LoVo (cell line): ENCODE measurements around the gene HYAL3.

Experiments used
- DNase-seq: peaks from one replicate; pipeline ENCODE4 v3.0.0-alpha.2; 2016; ENCODE audit warnings: low spot score

The HYAL3 gene

DNA sequence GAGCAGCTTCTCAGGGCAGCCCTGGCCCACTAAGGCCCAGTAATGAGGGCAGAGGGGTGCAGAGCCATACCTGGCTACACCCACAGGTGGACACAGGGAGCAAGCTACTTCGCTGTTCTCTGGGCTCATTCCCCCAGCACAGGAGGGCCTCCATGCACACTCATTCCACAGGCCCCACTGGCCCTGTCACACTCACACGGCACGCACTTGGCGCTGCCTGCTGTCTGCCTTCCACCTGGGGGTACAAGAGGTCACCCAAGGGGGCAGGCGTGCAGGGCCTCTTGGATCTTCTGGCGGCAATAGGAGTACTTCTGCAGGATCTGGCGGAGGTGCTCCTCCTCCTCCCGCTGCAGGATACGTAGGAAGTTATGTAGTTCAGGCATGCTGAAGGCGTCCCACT, 31.1 kb upstream of the HYAL3 start:
- DNase-seq: no peak

DNA sequence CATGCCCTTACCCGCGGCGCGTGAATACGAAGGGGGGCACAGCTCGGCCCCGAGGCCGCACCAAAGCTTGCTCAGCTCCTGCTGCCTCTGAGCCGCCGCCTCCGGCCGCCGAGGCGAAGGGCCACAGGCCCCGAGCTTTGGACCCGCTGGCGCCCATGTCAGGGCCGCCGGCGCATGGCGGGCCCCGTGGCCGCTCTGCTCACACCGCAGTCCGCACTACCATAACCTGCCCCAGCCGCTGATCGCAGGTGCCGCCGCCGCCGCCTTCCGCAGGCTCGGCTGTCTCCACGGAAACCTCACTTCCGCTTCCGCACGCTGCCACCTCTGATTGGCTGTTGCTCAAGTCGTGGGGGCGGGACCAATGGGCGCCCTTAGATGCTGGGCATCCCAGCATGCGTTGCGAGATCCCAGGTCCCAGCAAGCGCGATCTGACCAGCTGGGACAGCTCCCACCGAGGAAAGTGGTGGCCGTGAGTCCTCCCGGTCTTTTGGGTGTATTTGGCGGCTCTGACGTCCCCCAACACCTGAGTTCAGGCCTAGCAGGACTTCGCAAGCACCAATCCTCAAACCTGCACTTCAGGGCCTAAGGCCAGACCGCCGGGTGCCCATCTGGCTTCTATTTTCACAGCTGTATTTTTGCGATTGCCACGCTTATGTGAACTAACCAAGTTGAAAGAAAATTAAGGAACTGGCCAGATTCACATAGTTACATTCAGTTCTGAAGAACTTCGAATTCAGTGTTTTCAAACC, 28.9 kb upstream of the HYAL3 start, which contains the start of gene TUSC2:
TUSC2 (minus strand) TSS at position 281 of the 749 bp plus-strand sequence; CDS start at position 157, 124 bp downstream.
- peak; percentile 97 for DNase-seq

DNA sequence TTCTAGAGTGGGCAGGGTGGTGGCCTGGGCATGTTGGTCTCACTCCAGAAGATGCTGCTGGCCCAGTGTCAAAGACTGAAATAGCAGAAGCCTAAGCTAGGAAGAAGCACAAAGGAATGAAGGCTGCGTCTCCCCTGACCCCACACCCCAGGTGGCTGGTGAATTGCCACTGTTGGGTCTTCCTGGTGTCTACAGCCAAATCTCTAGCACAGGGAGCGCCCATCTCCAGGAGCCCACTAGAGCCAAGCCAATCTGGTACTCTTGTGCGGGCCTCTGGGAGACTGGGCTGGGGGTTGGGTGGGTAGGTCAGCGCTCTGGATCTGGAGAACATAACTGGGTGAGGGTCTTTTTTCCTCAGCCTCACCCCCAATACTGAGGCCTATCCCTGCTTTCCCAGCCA, 27.9 kb upstream of the HYAL3 start:
- DNase-seq: no peak

DNA sequence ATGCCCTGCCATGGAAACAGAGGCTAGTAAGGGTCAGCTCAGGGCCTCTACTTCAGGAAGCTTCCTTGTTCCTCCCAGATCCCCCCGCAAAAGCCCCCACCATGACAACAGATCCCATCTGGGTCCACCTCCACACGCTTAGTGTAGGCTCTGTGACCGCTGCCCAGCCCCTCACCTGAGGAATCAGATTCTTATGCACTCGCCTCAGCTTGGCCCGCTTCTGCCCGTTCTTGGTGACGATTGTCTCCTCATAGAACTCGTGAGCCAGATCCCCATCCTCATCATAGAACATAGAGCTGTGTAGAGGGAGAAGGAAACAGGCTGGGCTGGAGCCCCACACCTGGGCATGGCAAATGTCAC, 27.0 kb upstream of the HYAL3 start:
- no peak for DNase-seq

DNA sequence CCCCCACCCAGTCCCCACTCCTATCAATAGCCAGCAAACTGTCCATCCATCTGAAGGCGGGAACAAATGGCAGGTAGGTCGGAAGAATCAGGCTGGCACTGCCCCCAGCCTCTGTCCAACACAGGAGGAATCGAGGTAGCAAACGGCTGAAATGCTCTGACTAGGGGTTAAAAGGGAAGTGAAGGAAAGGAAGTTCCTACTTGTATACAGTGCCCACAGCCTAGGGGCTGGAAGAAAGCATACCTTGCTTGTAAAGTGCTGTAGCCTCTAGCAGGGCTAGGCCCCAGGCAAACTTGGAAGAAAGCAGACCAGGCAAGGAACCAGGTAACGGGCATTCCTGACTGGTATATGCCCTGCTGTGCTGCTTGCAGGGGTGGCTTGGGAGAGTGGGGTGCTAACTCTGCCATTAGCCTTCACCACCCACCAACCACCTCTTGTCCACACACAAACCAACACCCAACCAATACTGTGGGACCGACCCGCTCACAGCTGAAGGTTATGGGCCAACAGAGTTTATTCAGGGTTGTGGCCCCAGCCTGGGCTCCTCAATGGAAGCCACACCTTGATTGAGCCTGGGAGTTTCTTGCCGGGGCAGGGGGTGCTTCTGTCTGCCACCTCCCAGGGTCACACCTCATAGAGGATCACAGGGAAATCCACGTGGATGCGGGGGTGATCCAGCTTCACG, 26.4 kb upstream of the HYAL3 start:
- DNase-seq: no peak

GRCh38 chr3:50325113-50325480, 25.9 kb upstream of the HYAL3 start:
- DNase-seq: no peak

DNA sequence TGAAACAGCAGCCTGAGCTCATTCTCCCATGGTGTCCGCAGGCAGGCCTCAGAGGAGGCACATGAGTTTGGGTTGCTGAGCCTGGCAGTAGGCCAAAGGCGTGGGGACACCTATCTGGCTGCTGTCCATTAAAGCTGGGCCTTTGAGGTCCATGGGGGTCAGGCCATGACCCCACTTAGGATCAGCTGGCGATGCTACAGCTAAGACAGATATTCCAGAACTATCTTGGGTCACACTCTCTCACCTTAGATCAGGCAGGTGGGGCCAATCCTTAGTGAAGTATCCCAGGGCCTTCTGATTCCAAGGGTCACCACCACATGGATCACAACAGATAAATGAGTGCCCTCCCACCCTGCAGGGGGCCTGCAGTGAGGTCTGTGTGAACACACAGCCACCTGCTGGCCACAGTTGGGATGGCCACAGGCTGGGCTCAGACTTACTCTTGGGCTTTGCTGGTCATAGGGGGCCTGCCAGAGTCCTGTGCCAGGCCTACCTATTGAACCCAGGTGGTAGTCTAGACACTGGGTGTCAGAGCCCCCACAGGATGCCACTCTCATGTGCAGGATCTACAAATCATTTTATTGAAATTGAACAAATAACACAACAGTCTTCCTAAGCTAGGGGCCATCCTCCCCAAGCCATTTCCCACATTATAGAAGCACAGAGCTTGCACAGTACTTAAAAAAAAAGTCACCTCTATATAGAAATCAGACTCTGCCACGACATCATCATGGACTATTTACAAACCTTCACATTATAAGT, 25.3 kb upstream of the HYAL3 start:
- DNase-seq: peak; percentile 67

DNA sequence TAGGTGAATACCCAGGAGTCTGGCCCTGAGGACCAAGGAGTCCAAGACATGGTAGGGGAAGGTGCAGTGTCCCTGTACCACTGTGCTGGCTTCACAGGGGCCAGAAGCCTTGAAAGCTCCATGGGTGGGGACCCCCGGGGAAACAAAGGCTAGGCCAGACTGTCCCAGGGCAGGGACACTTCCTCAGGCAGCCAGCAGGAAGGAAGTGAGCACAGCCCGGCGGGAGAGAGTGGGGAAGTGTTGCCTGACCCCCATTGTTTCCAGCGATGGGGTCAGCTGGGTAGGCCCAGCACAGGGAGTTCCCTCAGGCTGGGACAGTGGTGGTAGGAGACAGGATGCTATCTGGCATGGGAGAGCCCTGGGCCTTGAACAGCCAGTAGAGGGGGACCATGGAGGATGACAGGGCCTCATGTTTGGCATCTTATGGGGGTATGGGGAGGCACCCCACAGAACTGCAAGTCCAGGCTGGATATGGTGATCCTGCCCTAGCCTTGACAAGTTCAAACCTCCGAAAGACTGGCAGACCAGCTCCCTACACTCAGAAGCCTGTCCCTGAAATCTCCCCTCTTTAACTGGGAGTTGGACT, 24.5 kb upstream of the HYAL3 start:
- no peak for DNase-seq

DNA sequence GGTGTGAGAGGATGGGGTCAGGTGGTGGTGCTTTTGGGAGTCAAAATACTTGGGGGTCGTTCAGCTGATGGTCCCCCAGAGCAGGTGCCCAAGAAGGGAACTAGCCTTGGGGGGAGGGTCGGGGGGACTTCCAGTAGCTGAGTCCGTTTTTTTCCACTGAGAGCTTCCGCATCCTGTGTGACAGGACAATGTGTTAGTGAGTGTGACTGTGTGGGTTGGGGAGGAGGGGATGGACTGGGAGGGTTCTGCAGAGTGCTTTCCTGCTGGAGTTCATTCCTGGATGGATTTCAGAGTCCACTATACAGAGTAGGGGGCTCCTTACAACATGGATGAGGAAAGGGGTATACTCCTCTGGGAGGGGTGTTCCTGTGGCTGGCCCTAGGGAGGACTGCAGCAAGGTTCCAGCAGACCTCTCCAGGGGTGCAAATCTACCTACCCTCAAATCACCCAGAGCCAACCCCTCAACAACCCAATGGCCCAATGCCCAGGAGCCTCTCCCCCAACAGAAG, 23.9 kb upstream of the HYAL3 start:
- no peak for DNase-seq

DNA sequence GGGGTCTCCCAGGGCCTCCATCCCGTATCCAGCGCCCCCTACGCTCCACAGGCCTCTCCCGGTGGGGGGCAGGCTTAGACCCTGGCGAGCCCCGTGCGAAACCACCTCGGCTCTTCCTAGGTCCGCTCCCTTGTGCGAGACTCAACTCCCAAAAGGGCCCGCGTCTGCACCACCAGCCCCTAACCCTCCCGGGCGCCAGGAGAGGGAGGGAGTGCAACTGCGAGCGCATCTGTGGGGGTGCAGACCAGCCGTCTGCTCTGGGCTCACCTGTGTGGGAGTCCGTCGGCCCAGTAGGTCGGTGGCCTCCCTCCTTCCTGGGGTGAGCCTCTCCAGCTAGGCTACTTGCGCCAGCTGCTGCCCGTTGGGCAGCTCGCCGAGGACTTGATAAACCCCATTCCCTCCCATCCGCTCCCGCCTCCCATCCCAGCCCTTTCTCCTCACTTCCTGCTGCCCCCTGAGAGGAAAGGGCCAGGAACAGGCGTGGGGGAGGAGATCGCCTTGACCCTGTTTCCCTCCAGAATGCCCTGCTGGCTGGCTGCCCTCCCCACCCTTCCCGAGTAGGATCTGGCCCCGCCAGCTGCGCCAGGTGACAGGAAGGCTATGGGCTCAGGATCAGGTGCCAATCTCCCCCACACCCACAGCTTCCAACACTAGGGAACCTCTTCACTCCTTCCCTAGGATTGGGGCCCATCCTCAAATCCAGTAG, 23.3 kb upstream of the HYAL3 start, which contains the start of gene HYAL2:
HYAL2 (minus strand) TSS at position 360 of the 706 bp plus-strand sequence. CDS start 2,256 bp downstream, outside the sequence.
- no peak for DNase-seq

GRCh38 chr3:50322115-50322385, 22.8 kb upstream of the HYAL3 start:
- no peak for DNase-seq

- DNase-seq: peak; percentile 90
Measured at GRCh38 chr3:50321336-50322114, 22.3 kb upstream of the HYAL3 start.

DNA sequence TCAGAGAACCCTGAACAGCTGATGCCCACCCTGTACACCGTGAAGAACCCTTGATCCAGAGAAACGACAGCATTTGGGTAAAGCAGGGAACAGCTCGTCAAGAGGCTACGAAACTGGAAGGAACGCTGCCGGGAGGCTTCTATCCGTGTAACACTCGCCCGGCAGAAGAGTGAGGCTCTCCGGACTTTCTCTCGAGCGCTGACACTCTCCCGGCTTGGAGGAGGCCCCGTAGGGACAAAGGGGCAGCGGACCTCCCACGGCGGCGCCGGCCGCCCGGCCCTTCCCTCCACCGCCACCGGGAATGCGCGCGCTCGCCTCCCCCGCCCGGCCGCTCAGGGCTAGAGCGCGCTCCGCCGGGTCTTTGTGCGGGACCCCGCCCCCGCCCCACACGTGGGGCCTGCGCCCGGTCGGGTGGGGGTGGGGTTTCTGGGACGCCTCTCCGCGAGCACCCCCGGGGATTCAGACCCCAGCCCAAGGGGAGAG, 21.7 kb upstream of the HYAL3 start:
- peak; percentile 57 for DNase-seq

DNA sequence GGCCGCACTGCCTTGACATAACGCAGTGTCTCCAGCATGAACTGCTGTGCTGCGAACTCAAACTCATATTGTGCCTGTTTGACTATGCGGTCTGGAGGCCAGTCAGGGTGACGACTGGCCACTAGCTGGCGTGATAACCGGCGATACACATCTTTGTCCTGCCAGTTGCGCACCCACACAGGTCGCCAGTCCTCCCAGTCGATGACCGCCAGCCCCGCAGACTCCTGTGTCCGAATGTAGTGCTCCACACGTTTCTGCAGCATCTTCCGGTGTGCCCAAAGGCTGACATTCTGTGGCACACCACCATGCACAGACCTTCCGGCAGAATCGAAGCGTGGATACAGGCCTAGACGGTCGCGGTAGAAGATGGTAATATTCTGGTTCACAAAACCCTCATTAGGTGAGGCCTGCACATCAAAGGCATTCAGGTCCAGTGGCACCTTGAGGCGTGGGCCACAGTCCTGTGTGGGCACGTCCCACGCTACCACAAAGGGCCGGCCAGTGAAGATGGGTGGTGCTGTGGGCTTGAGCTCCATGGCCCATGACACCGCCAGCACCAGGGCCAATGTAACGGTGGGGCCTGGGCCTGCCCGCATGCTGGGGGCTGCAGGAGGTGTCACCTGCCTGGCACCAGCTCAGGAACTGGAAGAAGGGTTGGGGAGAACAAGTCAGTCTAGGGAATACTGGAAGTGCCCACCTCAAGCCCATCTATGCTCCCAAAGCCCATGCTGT, 20.9 kb upstream of the HYAL3 start:
- no peak for DNase-seq

DNA sequence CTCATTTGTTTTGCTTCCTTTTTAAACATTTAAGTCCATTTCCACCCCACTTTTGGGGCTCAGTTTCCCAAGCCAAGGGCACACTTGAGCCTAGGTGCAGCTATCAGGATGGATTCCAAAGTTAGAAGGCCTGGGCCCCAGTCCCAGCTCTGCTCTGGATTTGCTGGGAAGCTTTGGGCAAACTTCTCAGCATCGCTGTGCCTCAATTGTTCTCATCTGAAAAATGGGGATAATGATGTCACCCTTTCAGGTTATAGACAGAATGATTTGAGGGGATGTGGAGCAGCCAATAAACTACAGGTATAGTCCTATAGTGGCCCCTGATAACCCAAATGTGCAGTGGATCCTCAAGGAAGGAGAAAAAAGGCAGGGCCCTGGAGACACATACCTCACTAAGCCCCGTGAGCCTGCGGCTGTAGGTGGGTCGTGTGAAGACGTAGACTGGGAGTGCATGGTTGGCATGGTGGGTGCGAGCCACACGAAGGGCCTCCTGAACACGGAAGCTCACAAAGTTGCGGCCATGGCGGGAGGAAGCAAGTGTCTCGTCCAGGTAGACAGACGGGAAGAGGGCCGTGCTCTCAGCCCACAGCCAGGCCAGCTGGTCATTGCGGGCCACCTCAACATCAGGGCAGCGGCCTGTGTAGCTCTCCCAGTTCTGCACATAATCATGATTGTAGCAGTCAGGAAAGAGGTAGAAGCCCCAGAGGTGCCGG, 20.1 kb upstream of the HYAL3 start:
- DNase-seq: no peak

DNA sequence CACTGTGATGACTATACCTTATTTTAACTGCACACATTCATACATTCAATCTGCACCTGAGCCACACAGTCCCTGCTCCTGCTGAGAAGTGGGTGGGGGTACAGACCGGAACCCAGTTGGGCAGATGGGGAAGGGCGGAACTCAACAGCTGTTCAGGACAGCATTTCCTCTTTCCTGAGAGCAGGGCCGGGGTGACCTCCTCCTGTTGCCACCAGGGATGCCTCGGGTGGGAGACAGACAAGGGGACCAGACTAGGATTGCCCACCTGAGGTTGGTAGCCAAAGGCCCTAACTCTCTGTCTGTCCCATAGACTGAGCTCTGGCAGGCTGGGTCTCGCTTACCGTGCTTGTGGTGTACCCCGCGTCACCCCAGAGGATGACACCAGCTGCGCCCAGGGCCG, 19.4 kb upstream of the HYAL3 start:
- no peak for DNase-seq

DNA sequence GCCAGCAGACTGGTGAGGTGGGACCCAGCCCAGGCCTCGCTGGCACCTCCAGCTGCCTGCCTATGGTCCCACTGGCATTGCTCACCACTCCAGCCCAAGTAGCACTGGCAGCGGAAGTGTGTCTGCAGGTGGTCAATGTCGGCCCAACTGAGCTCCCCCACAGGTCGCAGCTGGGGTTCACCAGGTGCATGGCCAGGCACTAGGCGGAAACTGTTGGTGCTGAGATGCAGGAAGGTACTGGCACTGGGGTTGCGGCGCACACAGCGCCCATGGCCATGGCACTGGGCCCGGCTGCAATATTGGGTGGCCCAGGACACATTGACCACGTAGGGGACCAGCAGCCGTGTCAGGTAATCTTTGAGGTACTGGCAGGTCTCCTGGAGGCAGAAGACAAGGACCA, 19.0 kb upstream of the HYAL3 start:
- DNase-seq: no peak

- peak; percentile 56 for DNase-seq
Measured at GRCh38 chr3:50317300-50317699, 18.1 kb upstream of the HYAL3 start.

GRCh38 chr3:50316657-50317242, 17.5 kb upstream of the HYAL3 start:
- peak; percentile 88 for DNase-seq
